AML-193 (cell line): ENCODE results near the gene PERM1.
"Not testable (repeated sequence)": the region's sequence is repeated elsewhere in the genome, so short reads cannot be mapped to it uniquely, and the experiment has no call there.

Source experiments
- DNase-seq, 2 experiments: peaks; one replicate each; lab custom pipeline; 2025; lab: John Stamatoyannopoulos, UW

The PERM1 gene

DNA sequence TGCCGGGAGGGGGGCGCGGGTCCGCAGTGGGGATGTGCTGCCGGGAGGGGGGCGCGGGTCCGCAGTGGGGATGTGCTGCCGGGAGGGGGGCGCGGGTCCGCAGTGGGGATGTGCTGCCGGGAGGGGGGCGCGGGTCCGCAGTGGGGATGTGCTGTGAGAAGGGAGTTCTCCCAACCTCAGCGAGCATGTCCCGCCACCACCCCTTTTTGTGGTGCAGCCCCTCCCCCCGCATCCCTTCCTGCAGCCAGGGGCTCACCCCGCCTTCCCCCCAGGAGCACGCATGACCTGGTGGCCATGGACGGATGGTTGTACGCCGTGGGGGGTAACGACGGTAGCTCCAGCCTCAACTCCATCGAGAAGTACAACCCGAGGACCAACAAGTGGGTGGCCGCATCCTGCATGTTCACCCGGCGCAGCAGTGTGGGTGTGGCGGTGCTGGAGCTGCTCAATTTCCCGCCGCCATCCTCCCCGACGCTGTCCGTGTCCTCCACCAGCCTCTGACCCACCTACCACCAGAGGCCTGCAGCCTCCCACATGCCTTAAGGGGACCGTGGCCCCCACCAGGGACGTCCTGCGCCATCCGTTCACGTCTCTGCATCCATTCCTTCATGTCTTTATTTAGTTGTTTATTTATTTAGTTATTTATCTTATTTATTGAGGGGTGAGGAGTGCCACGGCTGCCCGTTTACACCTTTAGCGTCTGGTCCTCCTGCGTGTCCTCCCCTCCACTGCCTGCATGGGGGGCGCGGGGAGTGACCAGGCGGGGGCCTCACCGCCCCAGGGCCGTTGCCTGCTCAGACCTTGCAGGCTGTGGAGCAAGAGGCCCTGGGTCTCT is 17.0 kb downstream of the PERM1 start:
- no peak for DNase-seq

DNA sequence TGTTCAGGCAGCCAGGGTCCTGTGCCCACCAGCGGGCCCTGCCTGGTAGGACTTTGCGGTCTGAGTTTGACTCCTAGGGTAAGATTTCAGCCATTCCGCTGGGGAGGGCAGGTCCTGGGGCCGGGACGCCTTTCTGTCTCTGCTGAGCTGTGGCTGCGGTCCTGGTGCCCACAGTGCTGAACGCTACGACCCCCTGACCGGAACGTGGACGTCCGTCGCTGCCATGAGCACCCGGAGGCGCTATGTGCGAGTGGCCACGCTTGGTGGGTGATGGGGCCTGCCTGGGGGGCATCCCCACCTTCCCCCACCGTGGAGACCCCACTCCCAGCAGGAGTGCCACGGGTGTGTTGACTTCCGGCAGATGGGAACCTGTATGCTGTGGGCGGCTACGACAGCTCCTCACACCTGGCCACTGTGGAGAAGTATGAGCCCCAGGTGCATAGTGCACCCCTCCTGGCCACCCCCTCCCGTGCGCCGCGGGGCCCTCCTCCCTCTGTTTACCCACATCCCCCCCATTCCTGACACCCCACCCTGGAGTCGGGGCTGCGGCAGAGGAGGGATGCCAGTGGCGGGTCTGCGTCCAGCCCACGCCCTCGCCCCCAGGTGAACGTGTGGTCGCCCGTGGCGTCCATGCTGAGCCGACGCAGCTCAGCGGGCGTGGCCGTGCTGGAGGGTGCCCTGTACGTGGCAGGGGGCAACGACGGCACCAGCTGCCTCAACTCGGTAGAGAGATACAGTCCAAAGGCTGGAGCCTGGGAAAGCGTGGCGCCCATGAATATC is 18.0 kb downstream of the PERM1 start:
- DNase-seq = no peak

DNA sequence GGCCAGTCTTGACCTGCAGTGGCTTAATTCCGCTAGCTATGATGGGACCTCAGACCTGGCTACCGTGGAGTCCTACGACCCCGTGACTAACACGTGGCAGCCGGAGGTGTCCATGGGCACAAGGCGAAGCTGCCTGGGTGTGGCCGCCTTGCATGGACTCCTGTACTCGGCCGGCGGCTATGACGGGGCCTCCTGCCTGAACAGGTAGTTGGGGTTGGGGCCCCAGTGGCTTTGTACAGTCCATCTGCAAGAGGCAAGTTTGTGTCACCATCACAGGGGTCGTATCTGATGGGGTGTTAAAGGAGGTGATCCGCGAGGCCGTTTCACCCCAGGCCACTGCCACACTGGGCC is 18.6 kb downstream of the PERM1 start:
- DNase-seq = no peak

DNA sequence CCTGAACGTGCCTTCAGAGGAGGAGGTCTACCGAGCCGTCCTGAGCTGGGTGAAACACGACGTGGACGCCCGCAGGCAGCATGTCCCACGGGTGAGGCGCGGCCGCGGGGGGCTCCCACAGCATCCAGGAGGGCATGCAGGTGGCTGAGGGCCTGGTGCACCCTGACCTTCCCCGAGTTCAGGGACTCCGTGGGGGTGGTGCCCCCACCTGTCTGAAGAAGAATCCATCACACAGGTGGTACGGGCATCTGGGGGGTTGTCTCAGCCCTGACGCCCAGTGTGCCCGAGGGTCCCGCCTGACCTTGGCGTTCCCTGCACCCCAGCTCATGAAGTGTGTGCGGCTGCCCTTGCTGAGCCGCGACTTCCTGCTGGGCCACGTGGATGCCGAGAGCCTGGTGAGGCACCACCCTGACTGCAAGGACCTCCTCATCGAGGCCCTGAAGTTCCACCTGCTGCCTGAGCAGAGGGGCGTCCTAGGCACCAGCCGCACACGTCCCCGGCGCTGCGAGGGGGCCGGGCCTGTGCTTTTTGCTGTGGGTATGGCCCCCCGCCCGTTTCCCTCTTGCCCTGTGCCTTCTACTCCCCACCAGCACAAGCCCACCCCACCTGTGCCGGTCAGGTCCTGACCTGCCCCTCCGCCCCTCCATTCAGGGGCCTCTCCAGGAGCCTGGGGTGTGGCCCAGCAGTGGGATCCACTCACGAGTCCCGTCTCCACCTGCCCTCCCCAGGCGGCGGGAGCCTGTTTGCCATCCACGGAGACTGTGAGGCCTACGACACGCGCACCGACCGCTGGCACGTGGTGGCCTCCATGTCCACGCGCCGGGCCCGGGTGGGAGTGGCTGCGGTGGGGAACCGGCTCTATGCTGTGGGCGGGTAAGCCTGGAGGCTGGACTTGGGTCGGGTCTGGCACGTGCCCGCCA is 19.3 kb downstream of the PERM1 start:
- DNase-seq = no peak

DNA sequence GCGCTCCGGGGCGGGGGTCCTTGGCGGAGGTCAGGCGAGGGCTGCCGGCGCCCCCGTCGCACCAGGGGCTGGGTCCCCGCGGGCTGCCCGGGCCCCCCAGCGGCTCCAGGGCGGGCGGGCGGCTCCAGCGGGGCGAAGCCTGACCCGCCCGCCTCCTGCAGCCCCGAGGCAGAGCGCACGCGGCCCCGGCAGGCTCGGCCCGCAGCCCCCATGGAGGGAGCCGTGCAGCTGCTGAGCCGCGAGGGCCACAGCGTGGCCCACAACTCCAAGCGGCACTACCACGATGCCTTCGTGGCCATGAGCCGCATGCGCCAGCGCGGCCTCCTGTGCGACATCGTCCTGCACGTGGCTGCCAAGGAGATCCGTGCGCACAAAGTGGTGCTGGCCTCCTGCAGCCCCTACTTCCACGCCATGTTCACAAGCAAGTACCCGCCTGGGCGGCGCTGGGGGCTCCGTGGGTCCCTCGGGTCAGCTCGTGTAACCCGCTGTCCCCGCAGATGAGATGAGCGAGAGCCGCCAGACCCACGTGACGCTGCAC is 20.7 kb downstream of the PERM1 start:
- no peak for DNase-seq

DNA sequence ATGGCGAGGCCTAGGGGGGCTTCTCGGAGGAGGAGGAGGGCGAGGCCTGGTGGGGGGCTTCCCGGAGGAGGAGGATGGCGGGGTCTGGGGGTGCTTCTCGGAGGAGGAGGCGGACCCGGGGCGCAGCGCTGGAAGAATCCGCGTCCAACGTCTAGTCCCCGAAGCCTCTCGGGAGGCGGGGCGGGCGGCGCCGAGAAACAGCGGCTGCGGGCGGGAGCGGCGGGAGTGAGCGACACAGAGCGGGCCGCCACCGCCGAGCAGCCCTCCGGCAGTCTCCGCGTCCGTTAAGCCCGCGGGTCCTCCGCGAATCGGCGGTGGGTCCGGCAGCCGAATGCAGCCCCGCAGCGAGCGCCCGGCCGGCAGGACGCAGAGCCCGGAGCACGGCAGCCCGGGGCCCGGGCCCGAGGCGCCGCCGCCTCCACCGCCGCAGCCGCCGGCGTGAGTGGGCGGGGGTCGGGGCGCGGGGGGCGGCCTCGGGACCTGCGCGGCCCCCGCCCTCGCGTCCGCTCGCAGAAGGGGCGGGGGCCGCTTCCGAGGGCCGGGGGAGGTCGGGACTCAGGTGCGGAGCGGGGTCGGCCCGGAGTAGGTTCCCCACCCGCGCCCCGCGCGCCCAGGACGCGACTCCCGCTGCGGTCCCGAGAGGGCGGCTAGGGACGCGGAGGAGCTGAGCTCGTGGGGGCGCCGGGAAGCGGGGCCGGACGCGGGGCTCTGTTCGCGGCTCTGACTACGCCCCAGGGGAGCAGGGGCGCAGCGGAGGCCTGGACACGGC is 21.3 kb downstream of the PERM1 start, which contains the start of gene KLHL17:
KLHL17 (plus strand) TSS at position 222 of the 769 bp plus-strand sequence; CDS start at position 332, 110 bp downstream.
- DNase-seq = peak; percentile 35 to 42

DNA sequence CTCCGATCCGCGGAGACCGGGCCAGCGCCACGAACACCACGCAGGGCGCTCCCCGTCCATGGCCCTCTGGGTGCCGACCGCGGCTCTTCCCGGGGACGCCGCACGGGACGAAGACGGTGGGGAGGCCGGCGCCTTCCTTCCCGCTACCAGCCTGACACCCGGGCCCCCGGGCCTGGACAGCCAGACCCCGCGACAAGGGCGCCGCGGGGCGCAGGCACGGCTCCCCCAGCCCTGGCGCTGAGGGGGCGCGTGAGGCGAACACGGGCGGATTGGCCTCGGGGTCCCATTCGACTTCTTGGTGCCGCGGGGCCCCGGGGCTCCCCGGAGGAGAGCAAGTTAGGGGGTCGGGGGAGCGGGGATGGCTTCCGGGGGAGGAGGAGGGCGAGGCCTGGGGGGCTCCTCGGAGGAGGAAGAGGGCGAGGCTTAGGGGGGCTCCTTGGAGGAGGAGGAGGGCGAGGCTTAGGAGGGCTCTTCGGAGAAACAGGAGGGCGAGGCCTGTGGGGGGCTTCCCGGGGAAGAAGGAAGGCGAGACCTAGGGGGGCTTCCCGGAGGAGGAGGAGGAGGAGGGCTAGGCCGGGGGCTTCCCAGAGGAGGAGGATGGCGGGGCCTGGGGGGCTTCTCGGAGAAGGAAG is 22.0 kb downstream of the PERM1 start:
- DNase-seq = no peak

DNA sequence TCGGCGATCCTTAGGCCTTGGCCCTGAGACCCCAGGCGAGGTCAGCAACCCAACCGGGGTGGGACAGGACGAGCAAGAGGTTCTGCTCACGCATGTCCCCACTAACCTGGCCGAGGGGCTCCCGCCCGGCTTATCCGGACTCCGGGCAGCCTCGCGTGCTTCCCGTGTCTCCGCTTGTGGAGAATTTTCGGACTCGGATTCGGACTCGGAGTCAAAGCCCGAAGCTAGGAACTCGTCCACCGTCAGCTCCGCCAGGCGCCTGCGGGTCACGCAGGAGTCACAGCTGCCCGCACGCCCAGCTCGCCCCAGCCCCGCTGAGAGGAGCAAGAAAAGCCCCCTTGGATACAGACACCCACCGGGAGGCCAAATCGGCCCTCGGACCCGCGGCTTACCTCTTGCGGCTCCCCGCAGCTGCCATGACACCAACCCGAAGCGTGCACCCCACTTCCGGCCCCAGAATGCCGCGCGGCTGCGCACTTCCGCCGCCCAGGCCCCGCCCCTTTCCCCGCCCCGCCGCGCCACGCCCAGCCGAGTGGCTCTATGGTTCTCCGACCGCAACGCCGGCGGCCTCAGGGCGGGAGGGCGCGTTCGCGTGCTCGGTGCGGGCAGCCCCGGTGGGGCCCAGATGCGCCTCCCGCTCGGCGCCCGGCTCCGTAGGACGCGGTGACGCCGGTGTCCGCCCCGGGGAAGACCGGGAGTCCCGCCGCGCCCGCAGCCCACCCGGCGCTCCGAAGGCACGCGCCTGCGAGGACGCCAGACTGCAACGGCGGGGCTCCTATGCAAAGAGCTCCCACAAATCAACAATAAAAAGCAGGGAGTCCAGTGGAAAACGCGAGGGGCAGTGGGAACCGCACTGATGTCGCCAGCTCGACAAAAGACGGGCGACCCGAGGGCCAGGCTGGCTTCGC is 22.8 kb downstream of the PERM1 start, which contains the start of gene NOC2L:
NOC2L (minus strand) TSS at position 434 of the 908 bp plus-strand sequence; CDS start at position 418, 16 bp downstream.
- peak; percentile 72 to 77 for DNase-seq

DNA sequence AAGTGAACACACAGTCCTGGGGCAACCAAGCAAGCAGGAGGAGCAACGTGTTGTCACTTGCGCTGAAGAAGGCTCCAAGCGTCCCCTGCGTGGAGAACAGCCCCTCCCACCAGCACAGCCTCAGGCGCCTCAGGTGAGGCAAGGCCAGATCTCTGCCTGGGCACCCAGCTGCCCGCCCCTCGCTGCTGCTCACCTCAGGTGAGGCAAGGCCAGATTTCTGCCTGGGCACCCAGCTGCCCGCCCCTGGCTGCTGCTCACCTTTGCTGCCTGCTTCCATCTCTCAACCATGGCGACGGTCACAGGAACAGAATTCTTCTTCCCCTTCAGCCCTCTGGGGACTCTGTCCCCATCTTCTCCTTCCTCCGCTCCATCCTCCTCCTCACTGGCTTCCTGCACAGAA is 25.3 kb downstream of the PERM1 start:
- no peak for DNase-seq

DNA sequence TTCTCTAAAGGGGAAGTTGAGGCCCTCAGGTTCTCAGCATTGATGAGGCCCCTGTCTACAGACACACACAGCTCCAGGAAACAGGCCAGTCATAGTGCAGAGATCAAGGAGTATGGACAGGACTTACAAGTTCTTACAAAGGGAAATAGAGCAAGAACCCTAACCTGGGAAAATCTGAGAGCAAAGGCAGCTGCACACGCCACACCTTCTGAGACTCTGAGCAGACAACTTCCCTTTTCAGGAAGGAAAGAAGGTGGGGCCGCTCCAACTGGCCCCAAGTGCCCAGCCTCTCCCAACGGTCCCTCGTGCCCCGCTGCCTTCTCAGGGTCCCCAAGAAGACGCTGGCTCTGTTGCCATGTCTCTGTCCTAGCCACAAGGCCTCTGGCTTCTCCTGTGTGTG is 26.4 kb downstream of the PERM1 start:
- DNase-seq = peak in 1 of 2 experiments; percentile 15

DNA sequence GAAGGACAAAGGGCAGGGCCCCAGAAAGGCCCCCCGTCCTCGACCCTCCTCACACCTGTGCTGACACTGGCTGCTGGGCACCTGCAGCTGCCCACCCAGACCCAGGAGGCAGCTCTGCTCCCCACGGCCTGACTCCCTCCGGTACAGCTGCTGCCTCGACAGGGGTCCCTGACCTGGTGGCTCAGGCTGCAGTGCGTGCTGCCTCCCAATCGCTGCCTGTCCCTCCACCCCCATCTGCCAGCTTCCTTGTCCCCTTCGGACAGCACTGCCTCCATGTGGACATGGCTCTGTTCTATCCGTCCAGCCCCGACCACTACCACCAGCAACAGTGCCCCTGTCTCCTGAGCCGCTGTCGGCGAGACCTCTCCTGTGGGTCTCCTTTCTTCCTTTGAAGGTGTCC is 27.0 kb downstream of the PERM1 start:
- no peak for DNase-seq

DNA sequence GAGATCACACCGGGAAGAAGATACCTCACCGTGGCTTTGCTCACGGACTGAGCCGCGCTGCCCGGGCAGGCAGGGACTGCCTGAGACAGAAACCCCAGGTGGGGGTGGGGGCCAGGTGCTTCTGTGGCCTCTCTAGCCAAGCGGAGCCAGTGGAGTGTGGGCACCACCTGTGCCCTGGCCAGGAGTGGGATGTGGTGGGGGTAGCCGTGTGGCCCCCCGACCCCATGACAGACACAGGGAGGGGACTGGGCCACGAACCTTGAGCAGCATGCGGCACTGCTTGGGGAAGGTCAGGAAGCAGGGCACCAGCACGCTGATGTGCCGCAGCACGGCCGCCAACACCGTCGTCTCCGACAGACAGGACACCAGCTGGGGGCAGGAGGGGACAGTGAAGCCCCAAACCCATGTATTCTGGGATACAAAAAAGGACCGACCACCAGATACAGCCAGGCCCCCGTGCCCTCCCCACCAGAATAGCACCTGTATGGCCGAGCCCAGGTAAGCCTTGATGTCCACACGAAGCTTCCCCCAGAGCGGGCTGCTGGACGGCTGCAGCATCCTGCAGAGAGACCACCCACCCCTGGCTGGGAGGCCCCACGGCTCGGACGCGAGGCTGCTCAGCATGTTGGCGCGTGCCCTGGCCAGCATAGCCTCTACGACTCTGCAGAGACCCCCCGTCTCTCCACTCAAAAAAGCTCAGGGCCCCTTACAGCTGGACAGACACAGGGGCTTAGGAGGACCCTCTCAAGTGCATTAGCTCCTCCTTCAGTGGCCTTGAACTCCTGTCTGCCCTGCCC is 28.2 kb downstream of the PERM1 start:
- DNase-seq = no peak

DNA sequence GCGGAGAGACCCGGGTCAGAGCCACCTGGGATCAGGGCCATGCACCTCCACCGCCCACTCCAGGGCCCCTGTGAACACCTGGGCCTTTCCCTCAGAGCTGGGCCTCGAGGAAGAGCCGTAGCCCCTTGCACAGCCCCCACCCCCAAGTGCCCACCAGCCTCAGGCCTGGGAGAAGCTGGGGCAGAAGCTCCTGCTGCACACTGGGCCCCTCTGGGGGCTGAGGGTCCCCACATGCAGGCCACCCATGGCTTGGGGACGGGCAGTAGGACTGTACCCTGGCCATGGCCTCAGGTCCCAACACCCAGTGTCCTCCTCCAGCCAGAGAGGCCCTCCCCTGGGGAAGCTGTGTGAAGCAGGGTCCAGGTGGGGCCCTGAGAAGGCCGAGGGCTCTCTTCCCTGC is 29.3 kb downstream of the PERM1 start:
- DNase-seq = no peak

DNA sequence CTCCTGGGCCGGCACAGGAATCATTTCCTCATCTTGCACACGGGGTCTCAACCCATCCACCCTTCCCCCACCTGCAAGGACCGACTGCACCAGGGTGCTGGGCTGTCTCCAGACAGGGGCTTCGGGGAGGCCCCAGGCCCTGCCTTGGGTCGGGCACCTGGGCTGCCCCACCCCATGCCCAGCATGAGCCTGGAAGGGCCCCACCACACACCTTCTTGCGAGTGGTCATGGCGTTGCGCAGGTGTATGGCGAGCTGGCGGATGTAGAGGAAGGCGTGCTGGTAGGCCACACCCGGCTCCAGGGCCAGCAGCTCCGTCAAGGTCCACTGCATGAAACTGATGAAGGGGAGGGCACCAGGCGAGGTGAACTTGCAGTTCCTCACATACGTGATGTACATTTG is 29.7 kb downstream of the PERM1 start:
- no peak for DNase-seq

DNA sequence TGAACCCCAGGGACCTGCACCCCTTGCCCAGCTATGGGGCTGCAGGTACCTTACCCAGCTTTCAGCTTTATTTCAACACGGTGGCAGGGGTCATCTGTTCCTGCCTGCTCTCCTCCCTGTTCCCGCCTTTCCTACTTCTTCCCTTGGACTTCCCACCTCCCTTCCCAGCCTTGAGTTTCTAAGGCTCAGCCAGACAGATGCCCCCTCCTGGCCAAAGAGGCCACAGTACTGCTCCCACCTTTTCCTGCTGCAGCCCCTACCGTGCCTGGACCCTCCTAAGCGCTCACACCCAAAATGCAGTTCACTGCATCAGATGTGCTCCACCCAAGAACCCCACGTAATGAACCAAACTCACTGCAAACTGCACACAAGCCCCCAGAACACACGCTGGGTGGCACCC is 30.5 kb downstream of the PERM1 start:
- DNase-seq = no peak

DNA sequence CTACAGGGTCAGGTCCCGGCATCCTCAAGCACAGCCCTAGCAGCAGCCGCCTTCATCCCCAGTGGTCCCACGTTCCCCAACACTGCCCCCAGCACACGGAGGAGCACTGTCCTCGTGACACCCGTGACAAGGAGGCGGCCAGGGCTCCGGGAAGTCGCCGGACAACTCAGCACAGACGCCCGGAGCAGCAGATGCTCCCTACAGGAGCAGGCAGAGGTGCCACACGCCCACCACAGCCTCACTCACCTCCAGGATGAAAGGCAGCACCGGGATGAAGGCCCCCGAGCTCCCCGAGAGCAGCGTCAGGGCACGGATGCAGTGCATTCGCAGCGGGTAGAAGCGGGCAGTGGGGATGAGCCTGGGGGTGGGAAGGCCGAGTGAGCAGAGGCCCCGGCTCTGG is 31.0 kb downstream of the PERM1 start:
- DNase-seq = no peak

DNA sequence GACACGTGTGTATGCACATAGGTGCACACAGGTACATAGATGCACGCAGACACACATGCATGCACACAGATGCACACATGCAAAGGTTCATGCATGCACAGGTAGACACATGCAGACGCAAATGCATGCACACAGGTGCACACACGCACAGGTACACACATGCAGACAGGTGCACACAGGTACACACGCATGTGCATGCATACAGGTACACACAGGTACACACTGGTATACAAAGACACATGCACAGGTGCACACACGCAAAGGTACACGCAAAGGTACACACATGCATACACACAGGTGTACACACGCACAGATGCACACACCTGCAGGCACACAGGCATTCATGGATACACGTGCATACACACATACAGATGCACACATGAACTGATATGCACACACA is 31.6 kb downstream of the PERM1 start:
- no peak for DNase-seq

DNA sequence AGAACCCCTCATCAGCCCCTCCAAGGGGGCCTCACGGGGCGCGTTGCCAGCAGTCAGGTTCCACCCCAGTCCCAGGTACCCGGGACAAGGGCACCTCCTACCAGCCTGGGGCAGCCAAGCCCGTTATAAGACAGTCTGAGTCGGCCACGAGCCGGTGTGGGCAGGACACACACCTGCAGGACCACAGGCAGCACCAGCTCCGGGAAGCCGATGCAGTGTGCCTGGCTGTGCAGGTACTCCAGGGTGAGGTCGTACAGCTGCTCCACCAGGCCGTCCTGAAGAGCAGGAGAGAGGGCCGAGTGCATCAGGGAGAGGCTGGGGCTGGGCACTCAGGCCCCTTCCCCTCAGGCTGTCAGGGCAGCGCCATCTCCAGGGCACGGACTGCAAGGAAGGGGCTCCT is 33.9 kb downstream of the PERM1 start:
- no peak for DNase-seq

DNA sequence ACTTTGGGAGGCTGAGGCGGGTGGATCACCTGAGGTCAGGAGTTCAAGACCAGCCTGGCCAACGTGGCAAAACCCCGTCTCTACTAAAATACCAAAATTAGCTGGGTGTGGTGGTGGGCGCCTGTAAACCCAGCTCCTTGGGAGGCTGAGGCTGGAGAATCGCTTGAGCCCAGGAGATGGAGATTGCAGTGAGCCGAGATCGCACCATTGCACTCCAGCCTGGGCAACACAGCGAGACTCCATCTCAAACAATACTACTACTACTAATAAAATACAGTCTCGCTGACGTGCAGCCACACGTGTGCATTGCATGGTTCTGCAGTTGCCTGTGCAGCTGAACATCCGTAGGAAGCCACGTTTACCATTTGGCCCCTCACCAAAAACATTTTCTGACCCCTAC is 35.1 kb downstream of the PERM1 start:
- not testable (repeated sequence) for DNase-seq
